ENCODE results near the gene CD109. TPM values are rescaled to one million over a fixed set of nuclear protein-coding genes. Genes with fewer than 3 reads are reported as not detected.

CD109 gene
- polyA plus RNA-seq, 3 donors: 0.17 to 0.30 (median 0.20) TPM

DNA sequence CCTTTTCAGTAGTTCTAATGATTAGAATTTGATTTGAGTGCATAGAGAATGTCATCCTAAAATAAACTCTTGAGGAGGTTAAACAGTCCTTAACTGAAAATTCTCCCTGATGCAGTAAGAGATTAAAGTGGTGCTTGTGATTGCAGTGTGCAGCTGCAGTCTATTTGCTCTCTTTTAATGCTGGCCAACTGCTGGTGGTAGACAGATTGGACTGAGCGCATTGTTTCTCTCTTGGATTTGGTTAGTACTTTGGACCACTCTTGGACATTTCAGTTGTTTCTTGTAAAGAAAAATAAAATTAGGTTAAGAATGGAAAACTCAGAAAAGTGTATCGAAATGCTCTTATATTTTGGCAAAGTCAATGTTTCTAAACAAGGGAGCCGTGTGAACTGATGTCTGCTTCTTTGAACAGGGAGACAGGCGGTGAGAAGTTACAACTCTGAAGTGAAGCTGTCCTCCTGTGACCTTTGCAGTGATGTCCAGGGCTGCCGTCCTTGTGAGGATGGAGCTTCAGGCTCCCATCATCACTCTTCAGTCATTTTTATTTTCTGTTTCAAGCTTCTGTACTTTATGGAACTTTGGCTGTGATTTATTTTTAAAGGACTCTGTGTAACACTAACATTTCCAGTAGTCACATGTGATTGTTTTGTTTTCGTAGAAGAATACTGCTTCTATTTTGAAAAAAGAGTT lies 127.2 kb downstream of the CD109 start:
- H3K4me3 ChIP-seq (replicated peaks in 1 of 3; ENCODE audit: low read depth in 2 of 3, low read length in 3 of 3): no peak overlapping the region
- H3K9ac ChIP-seq (ENCODE audit: insufficient read depth, low read length, poor library complexity, severe bottlenecking): no peak overlapping the region
- H3K9me3 Mint-ChIP-seq: peaks cover 0 to 2% (median 0%) of the 10 kb centered on the region in 7 donors
- no peak overlapping the region for H3K4me2 ChIP-seq (replicated peaks; ENCODE audit: extremely low read depth, low read length, poor library complexity, severe bottlenecking)
- H3K27me3 Mint-ChIP-seq (ENCODE audit: low read depth in 3 of 3): no peaks in the 10 kb centered on the region
- 94% methylated on average over 2 of the region's 6 CpGs for WGBS (ENCODE audit: insufficient coverage)
- peaks cover 13 to 18% of the 10 kb centered on the region in 2 donors for H3K36me3 Mint-ChIP-seq
- TF ChIP-seq, protein P1, sequence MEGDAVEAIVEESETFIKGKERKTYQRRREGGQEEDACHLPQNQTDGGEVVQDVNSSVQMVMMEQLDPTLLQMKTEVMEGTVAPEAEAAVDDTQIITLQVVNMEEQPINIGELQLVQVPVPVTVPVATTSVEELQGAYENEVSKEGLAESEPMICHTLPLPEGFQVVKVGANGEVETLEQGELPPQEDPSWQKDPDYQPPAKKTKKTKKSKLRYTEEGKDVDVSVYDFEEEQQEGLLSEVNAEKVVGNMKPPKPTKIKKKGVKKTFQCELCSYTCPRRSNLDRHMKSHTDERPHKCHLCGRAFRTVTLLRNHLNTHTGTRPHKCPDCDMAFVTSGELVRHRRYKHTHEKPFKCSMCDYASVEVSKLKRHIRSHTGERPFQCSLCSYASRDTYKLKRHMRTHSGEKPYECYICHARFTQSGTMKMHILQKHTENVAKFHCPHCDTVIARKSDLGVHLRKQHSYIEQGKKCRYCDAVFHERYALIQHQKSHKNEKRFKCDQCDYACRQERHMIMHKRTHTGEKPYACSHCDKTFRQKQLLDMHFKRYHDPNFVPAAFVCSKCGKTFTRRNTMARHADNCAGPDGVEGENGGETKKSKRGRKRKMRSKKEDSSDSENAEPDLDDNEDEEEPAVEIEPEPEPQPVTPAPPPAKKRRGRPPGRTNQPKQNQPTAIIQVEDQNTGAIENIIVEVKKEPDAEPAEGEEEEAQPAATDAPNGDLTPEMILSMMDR (IDR thresholded peaks at IDR 0.05): no peak
- intact Hi-C loops (cut with micrococcal nuclease): no loop called here
- no peaks in the 10 kb centered on the region for H3K9me3 ChIP-seq (replicated peaks in 1 of 2; ENCODE audit: control insufficient read depth in 1 of 2, insufficient read depth in 1 of 2, low read length in 2 of 2)
- H3K4me3 Mint-ChIP-seq: no peak overlapping the region
- H3K4me1 Mint-ChIP-seq: no peaks in the 10 kb centered on the region
- H2AFZ ChIP-seq (ENCODE audit: insufficient read depth, low read depth, low read length, poor library complexity, severe bottlenecking): no peak overlapping the region
- DNase-seq: no peak
- peak overlapping the region in 1 of 7 donors; percentile 10 for H3K27ac Mint-ChIP-seq
- H3K79me2 ChIP-seq (ENCODE audit: insufficient read depth, low read length): no peaks in the 10 kb centered on the region
- H4K20me1 ChIP-seq (ENCODE audit: insufficient read depth, low read length): no peaks in the 10 kb centered on the region
- H3K27ac ChIP-seq (ENCODE audit: low read depth in 1 of 2, low read length in 2 of 2): no peak overlapping the region
- H3K36me3 ChIP-seq (replicated peaks in 1 of 2; ENCODE audit: control insufficient read depth in 1 of 2, insufficient read depth in 2 of 2, low read length in 2 of 2): peaks cover 0 to 25% of the 10 kb centered on the region in 2 donors
- no peaks in the 10 kb centered on the region for H3K27me3 ChIP-seq (ENCODE audit: control insufficient read depth in 2 of 2, insufficient read depth in 2 of 2, low read length in 2 of 2)
- H3K4me1 ChIP-seq (ENCODE audit: control insufficient read depth in 1 of 2, insufficient read depth in 2 of 2, low read length in 2 of 2): no peaks in the 10 kb centered on the region

DNA sequence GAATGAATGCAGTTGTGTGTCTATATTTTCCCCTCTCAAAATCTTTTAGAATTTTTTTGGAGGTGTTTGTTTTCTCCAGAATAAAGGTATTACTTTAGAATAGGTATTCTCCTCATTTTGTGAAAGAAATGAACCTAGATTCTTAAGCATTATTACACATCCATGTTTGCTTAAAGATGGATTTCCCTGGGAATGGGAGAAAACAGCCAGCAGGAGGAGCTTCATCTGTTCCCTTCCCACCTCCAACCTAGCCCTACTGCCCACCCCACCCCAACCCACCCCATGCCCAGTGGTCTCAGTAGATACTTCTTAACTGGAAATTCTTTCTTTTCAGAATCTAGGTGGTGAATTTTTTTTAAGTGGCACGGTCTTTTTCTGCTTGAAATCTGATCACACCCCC lies 127.8 kb downstream of the CD109 start:
- TF ChIP-seq, protein P1 (IDR thresholded peaks at IDR 0.05): no peak
- Histone ChIP-seq H3K9ac (ENCODE audit: insufficient read depth, low read length, poor library complexity, severe bottlenecking) (no peak overlapping the region), H3K4me3 (replicated peaks in 1 of 3; ENCODE audit: low read depth in 2 of 3, low read length in 3 of 3) (no peak overlapping the region), H3K27ac (ENCODE audit: low read depth in 1 of 2, low read length in 2 of 2) (no peak overlapping the region), H3K79me2 (ENCODE audit: insufficient read depth, low read length) (no peaks in the 10 kb centered on the region), H2AFZ (ENCODE audit: insufficient read depth, low read depth, low read length, poor library complexity, severe bottlenecking) (no peak overlapping the region), H3K4me1 (ENCODE audit: control insufficient read depth in 1 of 2, insufficient read depth in 2 of 2, low read length in 2 of 2) (no peaks in the 10 kb centered on the region), H4K20me1 (ENCODE audit: insufficient read depth, low read length) (no peaks in the 10 kb centered on the region), H3K4me2 (replicated peaks; ENCODE audit: extremely low read depth, low read length, poor library complexity, severe bottlenecking) (no peak overlapping the region), H3K9me3 (replicated peaks in 1 of 2; ENCODE audit: control insufficient read depth in 1 of 2, insufficient read depth in 1 of 2, low read length in 2 of 2) (no peaks in the 10 kb centered on the region), H3K27me3 (ENCODE audit: control insufficient read depth in 2 of 2, insufficient read depth in 2 of 2, low read length in 2 of 2) (no peaks in the 10 kb centered on the region), H3K36me3 (replicated peaks in 1 of 2; ENCODE audit: control insufficient read depth in 1 of 2, insufficient read depth in 2 of 2, low read length in 2 of 2) (peaks cover 0 to 25% of the 10 kb centered on the region in 2 donors)
- Mint-ChIP-seq H3K9me3 (peaks cover 0 to 2% (median 0%) of the 10 kb centered on the region in 7 donors), H3K27me3 (ENCODE audit: low read depth in 3 of 3) (no peaks in the 10 kb centered on the region), H3K36me3 (peaks cover 10 to 14% of the 10 kb centered on the region in 2 donors), H3K4me1 (no peaks in the 10 kb centered on the region), H3K27ac (no peak overlapping the region), H3K4me3 (no peak overlapping the region)
- no CpG with 5 or more reads among the region's 1 CpG for WGBS (ENCODE audit: insufficient coverage)
- intact Hi-C loops (cut with micrococcal nuclease): no loop called here
- no peak for DNase-seq

Measured in CD14-positive monocyte (primary cell).